HG03175 (cell line): ENCODE results near the gene NPIPA3.
A peak's percentile ranks its signal among the peaks of the same experiment; 100 is the strongest.
"Not testable (repeated sequence)": the region's sequence is repeated elsewhere in the genome, so short reads cannot be mapped to it uniquely, and the experiment has no call there.

Source experiments
- ATAC-seq: cut with Tn5 transposase; IDR thresholded peaks from one replicate; pipeline ENCODE4 v1.9.1; 2021; ENCODE audit warnings: mild to moderate bottlenecking, moderate library complexity; ENCODE audit not compliant: unreplicated experiment

The NPIPA3 gene

DNA sequence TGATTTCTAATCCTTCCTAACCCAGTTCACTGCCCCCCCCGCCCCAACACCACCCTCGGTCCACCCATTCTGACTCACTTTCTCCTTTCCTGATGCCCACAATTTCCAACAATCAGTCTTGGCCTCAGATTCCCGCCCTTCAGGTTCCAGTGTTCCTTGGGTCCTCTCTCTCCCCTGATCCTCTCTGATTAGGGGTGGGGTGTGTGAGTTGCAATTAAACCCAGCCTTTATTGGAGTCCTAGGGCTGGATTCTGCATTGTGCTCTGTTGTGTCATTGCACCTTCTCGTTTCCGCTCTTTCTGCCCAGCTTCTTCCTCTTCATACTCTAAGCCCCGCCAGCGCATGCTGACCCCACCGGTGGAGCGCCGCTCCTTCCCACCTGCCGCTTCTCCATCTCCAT, 38.6 kb downstream of the NPIPA3 start:
- not testable (repeated sequence) for ATAC-seq

GRCh38 chr16:14742273-14743128, 39.3 kb downstream of the NPIPA3 start, which contains the start of gene NPIPA2:
Gene NPIPA2, plus strand, starts transcription at chr16:14742533. Its CDS starts 5,533 bp downstream, at chr16:14748066.
- peak; percentile 99 for ATAC-seq

DNA sequence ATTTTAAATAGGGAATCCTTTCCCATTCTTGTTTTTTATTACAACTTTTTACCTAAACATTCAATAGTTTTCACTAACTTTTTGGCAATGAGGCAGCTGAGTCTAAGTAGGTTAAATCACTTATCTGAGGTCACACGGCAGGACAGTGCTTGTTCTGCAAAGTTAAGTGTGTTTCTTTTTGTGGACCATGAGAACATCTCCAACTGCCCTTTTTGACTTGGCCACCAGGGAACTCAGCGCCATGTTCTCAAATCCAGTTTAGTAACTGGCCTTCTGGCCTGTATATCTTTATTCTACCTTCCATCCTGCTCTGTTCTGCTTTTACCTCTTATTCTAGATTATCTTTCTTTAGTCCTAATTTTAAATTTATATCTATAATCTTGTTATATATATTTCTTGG, 70.4 kb downstream of the NPIPA3 start:
- ATAC-seq: not testable (repeated sequence)

DNA sequence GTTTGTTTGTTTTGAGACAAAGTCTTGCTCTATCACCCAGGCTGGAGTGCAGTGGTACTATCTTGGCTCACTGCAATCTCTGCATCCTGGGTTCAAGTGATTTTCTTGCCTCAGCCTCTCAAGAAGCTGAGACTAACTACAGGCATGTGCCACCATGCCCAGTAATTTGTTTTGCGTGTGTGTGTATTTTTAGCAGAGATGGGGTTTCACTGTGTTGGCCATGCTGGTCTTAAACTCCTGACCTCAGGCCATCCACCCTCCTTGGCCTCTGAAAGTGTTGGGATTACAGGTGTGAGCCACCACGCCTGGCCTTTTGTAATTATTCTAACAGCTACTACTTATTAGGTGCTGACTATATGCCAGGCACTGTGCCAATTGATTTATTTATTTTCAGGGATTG, 72.4 kb downstream of the NPIPA3 start:
- not testable (repeated sequence) for ATAC-seq
